ENCODE measurements around the gene PACRG.

Gene PACRG

DNA sequence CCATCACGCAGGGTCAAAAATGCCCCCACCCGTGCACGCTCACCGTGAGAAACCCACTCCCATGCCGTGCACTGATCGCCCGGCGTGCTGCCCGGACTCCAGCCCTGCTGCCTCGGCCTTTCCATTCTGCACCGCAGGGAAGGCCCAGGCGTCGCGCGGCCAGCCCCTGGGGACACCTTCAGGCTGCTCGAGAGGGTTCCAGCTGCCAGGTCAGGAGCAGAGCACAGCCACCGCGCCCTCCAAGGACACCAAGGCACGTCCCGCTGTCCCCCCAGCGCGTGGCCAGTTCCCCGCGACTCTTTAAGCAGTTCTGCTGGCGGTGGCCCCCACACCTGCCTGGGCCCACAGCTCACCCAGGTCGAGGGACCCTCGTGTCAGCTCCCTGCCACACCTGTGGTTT is 372.5 kb downstream of the PACRG start:
- no peak overlapping the region for H3K27ac ChIP-seq
- H3K36me3 ChIP-seq (ENCODE audit: insufficient read depth), result no peaks in the 10 kb centered on the region

DNA sequence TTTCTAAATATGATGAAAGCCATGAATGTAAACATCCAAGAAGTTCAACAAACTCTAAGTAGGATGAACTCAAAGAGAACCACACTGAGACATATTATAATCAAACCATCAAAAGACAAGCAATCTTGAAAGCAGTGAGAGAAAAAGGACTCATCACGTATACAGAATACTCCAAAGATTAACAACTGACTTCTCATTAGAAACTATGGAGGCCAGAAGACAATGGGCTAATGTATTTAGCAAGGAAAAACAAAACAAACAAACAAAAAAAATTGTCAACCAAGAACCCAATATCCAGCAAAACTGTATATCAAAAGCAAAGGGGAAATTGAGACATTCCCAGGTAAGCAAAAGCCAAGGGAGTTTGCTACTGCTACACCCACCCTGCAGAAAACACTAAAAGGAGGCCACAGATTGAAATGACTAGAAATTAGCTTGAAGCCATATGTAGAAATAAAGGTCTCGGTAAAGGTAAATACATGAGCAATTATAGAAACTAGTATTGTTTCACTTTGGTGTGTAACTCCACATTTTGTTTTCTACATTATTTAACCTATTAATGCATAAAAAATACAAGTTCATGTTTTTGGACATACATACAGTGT is 385.7 kb downstream of the PACRG start:
- Histone ChIP-seq H3K9ac (no peak overlapping the region), H3K27ac (no peak overlapping the region), H3K27me3 (ENCODE audit: insufficient read depth, low read depth) (no peaks in the 10 kb centered on the region), H4K20me1 (ENCODE audit: insufficient read depth) (no peaks in the 10 kb centered on the region), H3K4me2 (no peak overlapping the region), H3K4me3 (IDR thresholded peaks at IDR 0.05; ENCODE audit: insufficient read depth, low read depth, low read length) (no peak overlapping the region), H3K4me1 (ENCODE audit: low read depth, poor library complexity, severe bottlenecking) (no peaks in the 10 kb centered on the region), H3K36me3 (ENCODE audit: insufficient read depth) (no peaks in the 10 kb centered on the region), H2AFZ (ENCODE audit: low read depth) (no peak overlapping the region), H3K79me2 (ENCODE audit: insufficient read depth, low read depth) (no peaks in the 10 kb centered on the region)
- TF ChIP-seq, protein P1, sequence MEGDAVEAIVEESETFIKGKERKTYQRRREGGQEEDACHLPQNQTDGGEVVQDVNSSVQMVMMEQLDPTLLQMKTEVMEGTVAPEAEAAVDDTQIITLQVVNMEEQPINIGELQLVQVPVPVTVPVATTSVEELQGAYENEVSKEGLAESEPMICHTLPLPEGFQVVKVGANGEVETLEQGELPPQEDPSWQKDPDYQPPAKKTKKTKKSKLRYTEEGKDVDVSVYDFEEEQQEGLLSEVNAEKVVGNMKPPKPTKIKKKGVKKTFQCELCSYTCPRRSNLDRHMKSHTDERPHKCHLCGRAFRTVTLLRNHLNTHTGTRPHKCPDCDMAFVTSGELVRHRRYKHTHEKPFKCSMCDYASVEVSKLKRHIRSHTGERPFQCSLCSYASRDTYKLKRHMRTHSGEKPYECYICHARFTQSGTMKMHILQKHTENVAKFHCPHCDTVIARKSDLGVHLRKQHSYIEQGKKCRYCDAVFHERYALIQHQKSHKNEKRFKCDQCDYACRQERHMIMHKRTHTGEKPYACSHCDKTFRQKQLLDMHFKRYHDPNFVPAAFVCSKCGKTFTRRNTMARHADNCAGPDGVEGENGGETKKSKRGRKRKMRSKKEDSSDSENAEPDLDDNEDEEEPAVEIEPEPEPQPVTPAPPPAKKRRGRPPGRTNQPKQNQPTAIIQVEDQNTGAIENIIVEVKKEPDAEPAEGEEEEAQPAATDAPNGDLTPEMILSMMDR (conservative IDR thresholded peaks at IDR 0.05; ENCODE audit: low read depth, low read length), result no peak

More for the DNA sequence above, 372.5 kb downstream of the PACRG start:
- no peak overlapping the region for H3K9ac ChIP-seq
- no peaks in the 10 kb centered on the region for H4K20me1 ChIP-seq (ENCODE audit: insufficient read depth)
- no peak overlapping the region for H2AFZ ChIP-seq (ENCODE audit: low read depth)
- no peak overlapping the region for H3K4me2 ChIP-seq
- TF ChIP-seq, protein P1 (conservative IDR thresholded peaks at IDR 0.05; ENCODE audit: low read depth, low read length), result no peak
- no peaks in the 10 kb centered on the region for H3K79me2 ChIP-seq (ENCODE audit: insufficient read depth, low read depth)
- H3K4me3 ChIP-seq (IDR thresholded peaks at IDR 0.05; ENCODE audit: insufficient read depth, low read depth, low read length), result no peak overlapping the region
- no peaks in the 10 kb centered on the region for H3K4me1 ChIP-seq (ENCODE audit: low read depth, poor library complexity, severe bottlenecking)
- H3K27me3 ChIP-seq (ENCODE audit: insufficient read depth, low read depth), result no peaks in the 10 kb centered on the region

DNA sequence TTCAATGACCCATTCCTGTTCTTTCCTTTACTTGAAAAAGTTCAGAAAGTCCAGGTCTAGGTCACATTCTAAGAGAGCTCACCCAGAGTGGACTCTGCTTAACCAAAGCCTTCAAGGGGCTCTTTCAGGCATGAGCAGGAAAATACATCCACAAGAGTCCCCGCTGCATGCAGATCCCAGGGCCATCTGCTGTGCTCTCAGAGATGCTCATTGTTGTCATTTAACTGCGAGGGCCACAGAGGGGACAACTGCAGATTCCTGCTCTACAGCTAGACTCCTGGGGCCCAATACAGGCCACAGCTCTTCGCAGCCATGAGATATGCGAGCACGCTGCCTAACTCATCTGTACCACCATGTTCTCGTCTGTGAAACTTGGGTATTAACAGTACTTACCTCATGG is 391.2 kb downstream of the PACRG start:
- H3K27ac ChIP-seq, result no peak overlapping the region
- no peak overlapping the region for H3K9ac ChIP-seq
- H3K36me3 ChIP-seq (ENCODE audit: insufficient read depth), result no peaks in the 10 kb centered on the region
- H3K79me2 ChIP-seq (ENCODE audit: insufficient read depth, low read depth), result no peaks in the 10 kb centered on the region
- no peak overlapping the region for H3K4me3 ChIP-seq (IDR thresholded peaks at IDR 0.05; ENCODE audit: insufficient read depth, low read depth, low read length)
- no peak overlapping the region for H2AFZ ChIP-seq (ENCODE audit: low read depth)
- no peak overlapping the region for H3K4me2 ChIP-seq
- H3K4me1 ChIP-seq (ENCODE audit: low read depth, poor library complexity, severe bottlenecking), result no peaks in the 10 kb centered on the region
- TF ChIP-seq, protein P1 (conservative IDR thresholded peaks at IDR 0.05; ENCODE audit: low read depth, low read length), result no peak
- H4K20me1 ChIP-seq (ENCODE audit: insufficient read depth), result no peaks in the 10 kb centered on the region
- H3K27me3 ChIP-seq (ENCODE audit: insufficient read depth, low read depth), result no peaks in the 10 kb centered on the region

DNA sequence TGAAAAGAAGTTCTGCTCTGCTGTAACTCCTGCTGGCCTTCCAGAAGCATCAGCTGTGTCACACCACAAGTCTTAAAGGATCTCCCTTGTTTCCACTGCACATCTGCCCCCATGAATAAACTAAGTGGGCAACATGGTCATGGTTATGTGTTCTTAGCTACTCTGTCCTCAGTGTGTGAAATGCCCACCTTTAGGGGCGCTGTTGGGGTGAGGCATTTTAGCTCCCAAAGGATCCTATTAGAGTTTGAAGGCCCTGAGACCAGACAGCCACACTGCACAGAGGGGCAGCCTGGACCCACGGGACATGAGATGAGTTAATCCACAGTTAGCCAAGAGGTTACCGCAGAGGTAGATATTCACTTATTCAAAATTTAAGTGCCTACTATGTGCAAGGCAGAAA is 392.4 kb downstream of the PACRG start:
- H3K27me3 ChIP-seq (ENCODE audit: insufficient read depth, low read depth), result no peaks in the 10 kb centered on the region
- H3K36me3 ChIP-seq (ENCODE audit: insufficient read depth), result no peaks in the 10 kb centered on the region
- no peaks in the 10 kb centered on the region for H3K4me1 ChIP-seq (ENCODE audit: low read depth, poor library complexity, severe bottlenecking)
- TF ChIP-seq, protein P1 (conservative IDR thresholded peaks at IDR 0.05; ENCODE audit: low read depth, low read length), result no peak
- no peak overlapping the region for H2AFZ ChIP-seq (ENCODE audit: low read depth)
- H3K9ac ChIP-seq, result no peak overlapping the region
- no peak overlapping the region for H3K4me3 ChIP-seq (IDR thresholded peaks at IDR 0.05; ENCODE audit: insufficient read depth, low read depth, low read length)
- no peak overlapping the region for H3K27ac ChIP-seq
- H3K4me2 ChIP-seq, result no peak overlapping the region
- H4K20me1 ChIP-seq (ENCODE audit: insufficient read depth), result no peaks in the 10 kb centered on the region
- H3K79me2 ChIP-seq (ENCODE audit: insufficient read depth, low read depth), result no peaks in the 10 kb centered on the region
